ENCODE measurements around the gene SCFD2. TPM values are rescaled to one million over a fixed set of nuclear protein-coding genes. Genes with fewer than 3 reads are reported as not detected.
"Not testable (repeated sequence)": the region's sequence is repeated elsewhere in the genome, so short reads cannot be mapped to it uniquely, and the experiment has no call there.

Gene SCFD2
- polyA plus RNA-seq, 2 of the 4 experiments (the other 2 are of a cell fraction): 7.6 to 10.8 TPM

DNA sequence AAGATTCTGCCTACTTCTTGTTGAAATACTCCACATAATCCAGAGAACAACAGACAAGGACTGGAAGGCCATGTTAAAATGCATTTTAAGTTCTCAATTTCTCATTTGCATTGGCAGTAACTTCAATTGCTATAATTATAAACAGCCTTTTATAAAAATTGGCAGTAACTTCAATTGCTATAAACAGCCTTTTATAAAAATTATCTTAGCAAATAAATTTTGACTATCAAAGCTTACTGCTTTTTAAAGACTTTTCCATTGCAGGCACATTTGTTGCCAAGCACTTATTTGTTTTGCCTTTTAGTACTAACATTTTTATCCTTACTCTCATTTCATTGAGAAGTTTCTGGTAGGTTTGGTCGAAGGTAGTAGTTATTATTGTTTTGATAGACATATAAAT, 17.8 kb downstream of the SCFD2 start:
- no peaks in the 10 kb centered on the region for H3K4me1 ChIP-seq
- ChIA-PET CTCF (no interaction called here), POLR2A (no interaction called here)
- H3K27ac ChIP-seq: no peak overlapping the region
- no peaks in the 10 kb centered on the region for H3K9me3 ChIP-seq
- no peak overlapping the region for H3K4me2 ChIP-seq
- DNase-seq (ENCODE audit: low read depth in 1 of 2, low spot score in 1 of 2) (no peak), FAIRE-seq (no peak), ATAC-seq (no peak)
- H3K4me3 ChIP-seq: no peak overlapping the region
- WGBS (ENCODE audit: missing lambda C conversion rate): 83% methylated on average over 1 of the region's 1 CpG
- TF ChIP-seq CBX8 (IDR thresholded peaks at IDR 0.05) (no peak), ZFP36 (IDR thresholded peaks at IDR 0.05; ENCODE audit: borderline replicate concordance, partially characterized antibody) (no peak), MYC (IDR thresholded peaks at IDR 0.05; ENCODE audit: borderline replicate concordance, low read length) (no peak), JUNB (IDR thresholded peaks at IDR 0.05) (no peak), JUN (IDR thresholded peaks at IDR 0.05) (no peak), RFX5 (IDR thresholded peaks at IDR 0.05) (no peak), SREBF2 (IDR thresholded peaks at IDR 0.05) (no peak), SMC3 (IDR thresholded peaks at IDR 0.05) (no peak), NR3C1 (IDR thresholded peaks at IDR 0.05) (no peak), EHMT2 (IDR thresholded peaks at IDR 0.05; ENCODE audit: low read depth) (no peak), TP53 (CRISPR knock-in tag; IDR thresholded peaks at IDR 0.05) (no peak), RARB (CRISPR knock-in tag; IDR thresholded peaks at IDR 0.05) (no peak), POLR2AphosphoS2 (conservative IDR thresholded peaks at IDR 0.05; ENCODE audit: low read length) (no peak), EP300 (IDR thresholded peaks at IDR 0.05) (no peak), HOXA7 (CRISPR knock-in tag; IDR thresholded peaks at IDR 0.05) (no peak), ZSCAN20 (CRISPR knock-in tag; IDR thresholded peaks at IDR 0.05) (no peak)
- TF ChIP-seq, protein P1, sequence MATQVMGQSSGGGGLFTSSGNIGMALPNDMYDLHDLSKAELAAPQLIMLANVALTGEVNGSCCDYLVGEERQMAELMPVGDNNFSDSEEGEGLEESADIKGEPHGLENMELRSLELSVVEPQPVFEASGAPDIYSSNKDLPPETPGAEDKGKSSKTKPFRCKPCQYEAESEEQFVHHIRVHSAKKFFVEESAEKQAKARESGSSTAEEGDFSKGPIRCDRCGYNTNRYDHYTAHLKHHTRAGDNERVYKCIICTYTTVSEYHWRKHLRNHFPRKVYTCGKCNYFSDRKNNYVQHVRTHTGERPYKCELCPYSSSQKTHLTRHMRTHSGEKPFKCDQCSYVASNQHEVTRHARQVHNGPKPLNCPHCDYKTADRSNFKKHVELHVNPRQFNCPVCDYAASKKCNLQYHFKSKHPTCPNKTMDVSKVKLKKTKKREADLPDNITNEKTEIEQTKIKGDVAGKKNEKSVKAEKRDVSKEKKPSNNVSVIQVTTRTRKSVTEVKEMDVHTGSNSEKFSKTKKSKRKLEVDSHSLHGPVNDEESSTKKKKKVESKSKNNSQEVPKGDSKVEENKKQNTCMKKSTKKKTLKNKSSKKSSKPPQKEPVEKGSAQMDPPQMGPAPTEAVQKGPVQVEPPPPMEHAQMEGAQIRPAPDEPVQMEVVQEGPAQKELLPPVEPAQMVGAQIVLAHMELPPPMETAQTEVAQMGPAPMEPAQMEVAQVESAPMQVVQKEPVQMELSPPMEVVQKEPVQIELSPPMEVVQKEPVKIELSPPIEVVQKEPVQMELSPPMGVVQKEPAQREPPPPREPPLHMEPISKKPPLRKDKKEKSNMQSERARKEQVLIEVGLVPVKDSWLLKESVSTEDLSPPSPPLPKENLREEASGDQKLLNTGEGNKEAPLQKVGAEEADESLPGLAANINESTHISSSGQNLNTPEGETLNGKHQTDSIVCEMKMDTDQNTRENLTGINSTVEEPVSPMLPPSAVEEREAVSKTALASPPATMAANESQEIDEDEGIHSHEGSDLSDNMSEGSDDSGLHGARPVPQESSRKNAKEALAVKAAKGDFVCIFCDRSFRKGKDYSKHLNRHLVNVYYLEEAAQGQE (IDR thresholded peaks at IDR 0.05): no peak
- TF ChIP-seq, protein P2, sequence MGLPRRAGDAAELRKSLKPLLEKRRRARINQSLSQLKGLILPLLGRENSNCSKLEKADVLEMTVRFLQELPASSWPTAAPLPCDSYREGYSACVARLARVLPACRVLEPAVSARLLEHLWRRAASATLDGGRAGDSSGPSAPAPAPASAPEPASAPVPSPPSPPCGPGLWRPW (IDR thresholded peaks at IDR 0.05): no peak
- TF ChIP-seq, protein P3, sequence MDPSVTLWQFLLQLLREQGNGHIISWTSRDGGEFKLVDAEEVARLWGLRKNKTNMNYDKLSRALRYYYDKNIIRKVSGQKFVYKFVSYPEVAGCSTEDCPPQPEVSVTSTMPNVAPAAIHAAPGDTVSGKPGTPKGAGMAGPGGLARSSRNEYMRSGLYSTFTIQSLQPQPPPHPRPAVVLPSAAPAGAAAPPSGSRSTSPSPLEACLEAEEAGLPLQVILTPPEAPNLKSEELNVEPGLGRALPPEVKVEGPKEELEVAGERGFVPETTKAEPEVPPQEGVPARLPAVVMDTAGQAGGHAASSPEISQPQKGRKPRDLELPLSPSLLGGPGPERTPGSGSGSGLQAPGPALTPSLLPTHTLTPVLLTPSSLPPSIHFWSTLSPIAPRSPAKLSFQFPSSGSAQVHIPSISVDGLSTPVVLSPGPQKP (IDR thresholded peaks at IDR 0.05; ENCODE audit: low read depth, low read length): no peak

DNA sequence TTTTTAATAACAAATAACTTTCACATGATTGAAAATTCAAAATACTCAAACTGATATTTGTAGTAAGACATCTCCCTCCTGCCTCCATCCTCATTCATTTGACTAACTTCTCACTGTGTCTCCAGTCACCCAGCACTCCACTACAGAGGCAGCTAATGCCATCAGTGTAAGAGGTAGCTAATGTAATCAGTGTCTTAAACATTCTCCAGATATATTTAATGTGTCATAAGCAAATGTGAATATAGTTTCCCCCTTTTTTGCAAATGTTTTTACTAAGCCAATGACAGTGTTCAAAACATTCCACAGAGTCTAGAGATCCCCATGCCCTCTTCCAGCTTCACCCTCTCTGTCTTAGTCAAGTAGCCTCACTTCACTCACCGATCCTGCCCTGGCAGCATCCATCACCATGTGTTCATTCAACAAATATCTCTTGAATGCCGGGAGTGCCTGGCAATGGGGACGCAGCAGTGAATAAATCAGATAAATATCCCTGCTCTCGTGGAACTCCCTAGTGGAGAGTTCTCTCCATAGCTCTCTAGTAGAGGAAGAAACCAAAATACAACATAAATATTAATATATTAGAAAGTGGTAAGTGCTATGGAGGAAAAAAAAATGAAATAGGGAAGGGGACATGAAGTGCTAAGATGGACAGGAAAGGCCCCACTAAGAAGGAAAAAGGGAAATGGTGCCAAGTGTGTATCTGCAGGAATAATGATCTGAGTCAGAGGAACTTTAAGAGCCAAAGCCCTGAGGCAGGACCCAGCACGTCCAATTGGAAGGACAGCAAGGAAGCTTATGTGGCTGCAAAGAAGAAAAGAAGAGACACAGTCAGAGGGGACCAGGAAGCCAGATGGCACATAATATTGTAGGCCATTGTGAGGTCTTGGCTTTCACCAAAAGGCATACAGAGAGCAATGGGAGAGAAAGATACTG, 18.7 kb downstream of the SCFD2 start:
- ChIA-PET CTCF (no interaction called here), POLR2A (no interaction called here)
- no peaks in the 10 kb centered on the region for H3K9me3 ChIP-seq
- ATAC-seq: peak in 1 of 2 experiments; percentile 45; a peak in 2 of 6 replicates
- H3K4me1 ChIP-seq: no peaks in the 10 kb centered on the region
- no peak overlapping the region for H3K4me3 ChIP-seq
- H3K27ac ChIP-seq: no peak overlapping the region
- TF ChIP-seq JUNB (IDR thresholded peaks at IDR 0.05) (no peak), TP53 (CRISPR knock-in tag; IDR thresholded peaks at IDR 0.05) (no peak)
- TF ChIP-seq, protein P4, sequence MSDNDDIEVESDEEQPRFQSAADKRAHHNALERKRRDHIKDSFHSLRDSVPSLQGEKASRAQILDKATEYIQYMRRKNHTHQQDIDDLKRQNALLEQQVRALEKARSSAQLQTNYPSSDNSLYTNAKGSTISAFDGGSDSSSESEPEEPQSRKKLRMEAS (IDR thresholded peaks at IDR 0.05): no peak
- 26% methylated on average over 5 of the region's 5 CpGs for WGBS (ENCODE audit: missing lambda C conversion rate)
- no peak for FAIRE-seq
- DNase-seq (ENCODE audit: low read depth in 1 of 2, low spot score in 1 of 2): no peak
- H3K4me2 ChIP-seq: no peak overlapping the region

DNA sequence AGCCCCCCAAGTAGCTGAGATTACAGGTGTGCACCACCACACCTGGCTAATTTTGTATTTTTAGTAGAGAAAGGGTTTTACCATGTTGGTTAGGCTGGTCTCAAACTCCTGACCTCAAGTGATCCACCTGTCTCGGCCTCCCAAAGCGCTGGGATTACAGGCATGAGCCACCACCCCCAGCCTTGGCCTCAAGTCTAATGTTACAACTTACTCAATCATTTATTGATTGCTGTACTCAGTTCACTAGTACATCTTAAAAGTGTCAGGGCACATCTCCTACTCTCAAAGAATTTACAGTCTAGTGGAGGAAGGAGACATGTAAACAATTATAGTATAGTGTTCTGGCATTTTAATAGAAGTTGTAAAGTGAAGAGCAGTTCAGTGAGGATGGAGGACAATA, 19.5 kb downstream of the SCFD2 start:
- H3K4me1 ChIP-seq; H3K27ac ChIP-seq; H3K9me3 ChIP-seq; CTCF ChIA-PET; ATAC-seq; H3K4me3 ChIP-seq; POLR2A ChIA-PET; H3K4me2 ChIP-seq; FAIRE-seq; DNase-seq (ENCODE audit: low read depth in 1 of 2, low spot score in 1 of 2): not testable (repeated sequence)
- 100% methylated on average over 2 of the region's 2 CpGs for WGBS (ENCODE audit: missing lambda C conversion rate)

DNA sequence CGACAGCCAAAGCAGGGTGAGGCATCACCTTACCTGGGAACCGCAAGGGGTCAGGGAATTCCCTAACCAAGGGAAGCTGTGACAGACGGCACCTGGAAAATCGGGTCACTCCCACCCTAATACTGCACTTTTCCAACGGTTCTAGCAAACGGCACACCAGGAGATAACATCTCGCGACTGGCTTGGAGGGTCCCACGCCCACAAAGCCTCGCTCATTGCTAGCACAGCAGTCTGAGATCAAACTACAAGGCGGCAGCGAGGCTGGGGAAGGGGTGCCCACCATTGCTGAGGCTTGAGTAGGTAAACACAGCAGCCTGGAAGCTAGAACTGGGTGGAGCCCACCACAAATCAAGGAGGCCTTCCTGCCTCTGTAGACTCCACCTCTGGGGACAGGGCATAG, 25.7 kb downstream of the SCFD2 start:
- ATAC-seq; H3K4me1 ChIP-seq; H3K9me3 ChIP-seq; H3K4me2 ChIP-seq; FAIRE-seq; H3K4me3 ChIP-seq; POLR2A ChIA-PET; CTCF ChIA-PET; DNase-seq (ENCODE audit: low read depth in 1 of 2, low spot score in 1 of 2); H3K27ac ChIP-seq: not testable (repeated sequence)
- 94% methylated on average over 12 of the region's 12 CpGs for WGBS (ENCODE audit: missing lambda C conversion rate)

DNA sequence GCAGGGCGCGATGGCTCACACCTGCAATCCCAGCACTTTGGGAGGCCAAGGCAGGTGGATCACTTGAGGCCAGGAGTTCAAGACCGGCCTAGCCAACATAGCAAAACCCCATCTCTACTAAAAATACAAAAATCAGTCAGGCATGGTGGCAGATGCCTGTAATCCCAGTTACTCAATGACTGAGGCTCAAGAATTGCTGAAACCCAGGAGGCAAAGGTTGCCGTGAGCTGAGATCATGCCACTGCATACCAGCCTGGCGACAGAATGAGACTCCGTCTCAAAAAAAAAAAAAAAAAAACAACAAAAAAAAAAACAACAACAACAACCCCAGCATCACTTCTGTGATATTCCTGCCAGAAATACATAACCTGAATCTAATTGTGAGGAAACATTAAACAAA, 30.9 kb downstream of the SCFD2 start:
- 86% methylated on average over 6 of the region's 6 CpGs for WGBS (ENCODE audit: missing lambda C conversion rate)

More for the DNA sequence above, 30.9 kb downstream of the SCFD2 start:
- CTCF ChIA-PET: interaction anchor here (1.6 kb wide), 1 partner anchor 319 kb away, joined by 4 read pairs; no protein-coding TSS in a partner anchor
- DNase-seq (ENCODE audit: low read depth in 1 of 2, low spot score in 1 of 2); POLR2A ChIA-PET; H3K27ac ChIP-seq; H3K9me3 ChIP-seq; H3K4me1 ChIP-seq; H3K4me3 ChIP-seq; ATAC-seq; FAIRE-seq; H3K4me2 ChIP-seq: not testable (repeated sequence)
